Forelimb muscle (tissue), 1 donor: ENCODE data around the gene PHC1. TPM values are rescaled to one million over a fixed set of nuclear protein-coding genes. Genes with fewer than 3 reads are reported as not detected.
"Not testable (repeated sequence)": the region's sequence is repeated elsewhere in the genome, so short reads cannot be mapped to it uniquely, and the experiment has no call there.

Experiments
- DNase-seq: peaks from one replicate; pipeline ENCODE4 v3.0.0-alpha.2; 2013; ENCODE audit warnings: low read depth
- polyA plus RNA-seq: library from polyadenylated mRNA; unstranded; fragments of 120-200 nt; gene quantifications from one replicate; pipeline ENCODE4 v1.2.1, GENCODE V29; 2013; ENCODE audit not compliant: insufficient read length

The PHC1 gene
- polyA plus RNA-seq = 36.3 TPM

GRCh38 chr12:8914033-8914715 is at the start of gene PHC1:
Gene PHC1 (plus strand): TSS chr12:8914509. CDS start chr12:8917678, 3,169 bp downstream.
- peak; percentile 52 for DNase-seq

GRCh38 chr12:8866429-8866828 is 47.9 kb upstream of the PHC1 start:
- no peak for DNase-seq

GRCh38 chr12:8867009-8867408 is 47.3 kb upstream of the PHC1 start:
- DNase-seq = no peak

- DNase-seq = no peak
These were observed 46.5 kb upstream of the PHC1 start for GRCh38 chr12:8867786-8868185.

GRCh38 chr12:8870586-8870985 is 43.7 kb upstream of the PHC1 start:
- DNase-seq = no peak

GRCh38 chr12:8871068-8871467 is 43.2 kb upstream of the PHC1 start:
- peak; percentile 60 for DNase-seq

GRCh38 chr12:8876887-8877286 is 37.4 kb upstream of the PHC1 start:
- no peak for DNase-seq

- no peak for DNase-seq
These were observed 27.6 kb upstream of the PHC1 start for GRCh38 chr12:8886502-8887284.

GRCh38 chr12:8887285-8887715 is 27.0 kb upstream of the PHC1 start:
- DNase-seq = no peak

- DNase-seq = peak; percentile 46
These were observed 23.8 kb upstream of the PHC1 start for GRCh38 chr12:8890313-8891085.

- DNase-seq = no peak
These were observed 22.3 kb upstream of the PHC1 start for GRCh38 chr12:8891976-8892375.

GRCh38 chr12:8894378-8894777 is 19.9 kb upstream of the PHC1 start:
- no peak for DNase-seq

GRCh38 chr12:8894986-8895385 is 19.3 kb upstream of the PHC1 start:
- DNase-seq = no peak

- DNase-seq = no peak
These were observed 17.2 kb upstream of the PHC1 start for GRCh38 chr12:8897081-8897480.

- no peak for DNase-seq
These were observed 14.5 kb upstream of the PHC1 start for GRCh38 chr12:8899830-8900229.

- DNase-seq = not testable (repeated sequence)
These were observed 11.6 kb upstream of the PHC1 start for GRCh38 chr12:8902703-8903102.

- no peak for DNase-seq
These were observed 10.7 kb upstream of the PHC1 start for GRCh38 chr12:8903646-8904045.

GRCh38 chr12:8904665-8905064 is 9.6 kb upstream of the PHC1 start:
- no peak for DNase-seq

- DNase-seq = no peak
These were observed 8.8 kb upstream of the PHC1 start for GRCh38 chr12:8905546-8905945.

- no peak for DNase-seq
These were observed 7.8 kb upstream of the PHC1 start for GRCh38 chr12:8906266-8907180.

- no peak for DNase-seq
These were observed 6.8 kb upstream of the PHC1 start for GRCh38 chr12:8907513-8907912.
